Panc1 (cell line): ENCODE data around the gene PLD3. TPM values are rescaled to one million over a fixed set of nuclear protein-coding genes. Genes with fewer than 3 reads are reported as not detected.

Experiments
- ATAC-seq: fragments of 200-7000 bp; cut with Tn5 transposase; 2 replicates; pipeline ENCODE4 v1.9.1; 2020; ENCODE audit warnings: mild to moderate bottlenecking, moderate library complexity
- BruUV-seq: library from RNA; stranded (reverse); fragments of 400-500 nt; replicated peaks from 2 replicates; lab custom pipeline; 2021; lab: Mats Ljungman, UMichigan
- CTCF ChIA-PET: fragments of 300-600 bp; sonication (Branson Sonifier 250); formaldehyde crosslinking; loops from one replicate; lab custom pipeline; 2022; ENCODE audit warnings: antibody characterized with exemption; lab: Charles Lee
- POLR2A ChIA-PET: fragments of 300-600 bp; sonication (Branson Sonifier 250); formaldehyde crosslinking; loops from one replicate; lab custom pipeline; 2022; ENCODE audit warnings: antibody characterized with exemption; lab: Charles Lee
- DNase-seq: peaks from one replicate; pipeline ENCODE4 v3.0.0-alpha.2; 2010; ENCODE audit warnings: low read depth, low spot score
- H3K27ac ChIP-seq: 2 replicates; pipeline ENCODE4 v1.5.1; 2011; ENCODE audit warnings: mild to moderate bottlenecking, low read length, inconsistent platforms
- H3K27me3 ChIP-seq: fragments of 200-500 bp; sonication (Bioruptor generic); 2 replicates; pipeline ENCODE4 v1.6.0; 2014; ENCODE audit warnings: low read length, inconsistent platforms; ENCODE audit not compliant: control insufficient read depth, insufficient read depth
- H3K36me3 ChIP-seq: fragments of 200-500 bp; sonication (Bioruptor generic); 2 replicates; pipeline ENCODE4 v1.5.1; 2014; ENCODE audit warnings: inconsistent platforms, mild to moderate bottlenecking, low read length, moderate library complexity; ENCODE audit not compliant: control insufficient read depth, insufficient read depth
- H3K4me1 ChIP-seq: 2 replicates; pipeline ENCODE4 v1.5.1; 2011; ENCODE audit warnings: inconsistent platforms, mild to moderate bottlenecking, low read length, moderate library complexity; ENCODE audit not compliant: control insufficient read depth, insufficient read depth
- H3K4me3 ChIP-seq, 2 experiments: 2 replicates each; pipeline ENCODE4 v1.5.1; 2011 to 2012; ENCODE audit warnings: low read depth in 2 of 2, low read length in 2 of 2, mild to moderate bottlenecking in 2 of 2, inconsistent platforms in 1 of 2, moderate library complexity in 1 of 2
- H3K9me3 ChIP-seq: fragments of 200-500 bp; sonication (Bioruptor generic); 2 replicates; pipeline ENCODE4 v1.5.1; 2014; ENCODE audit warnings: low read depth, mild to moderate bottlenecking, inconsistent platforms, low read length, moderate library complexity; ENCODE audit not compliant: control insufficient read depth, insufficient read depth
- POLR2AphosphoS5 ChIP-seq: IDR thresholded peaks from 2 replicates; pipeline ENCODE4 v1.6.1; 2012; ENCODE audit warnings: mild to moderate bottlenecking, low read depth, low read length, moderate library complexity
- SIN3A ChIP-seq: IDR thresholded peaks from 2 replicates; pipeline ENCODE4 v1.6.1; 2012; ENCODE audit warnings: low read depth, mild to moderate bottlenecking, low read length, moderate library complexity, borderline replicate concordance; ENCODE audit not compliant: insufficient read depth
- TCF7L2 ChIP-seq: IDR thresholded peaks from 2 replicates; pipeline ENCODE4 v1.6.1; 2011; ENCODE audit warnings: mild to moderate bottlenecking, low read depth, low read length, inconsistent platforms
- in situ Hi-C: cut with HindIII; loops from 2 replicates; pipeline ENCODE4 v1.10.0; 2016; ENCODE audit warnings: low sequenced_read_pairs, low pct_unique_long_range_greater_than_20kb
- intact Hi-C: fragments of 100-400 bp; cut with micrococcal nuclease; formaldehyde crosslinking; loops from one replicate; pipeline ENCODE4 v1.10.0; 2022; ENCODE audit not compliant: unreplicated experiment
- total RNA-seq: library from RNA; stranded (reverse); gene quantifications from one replicate; pipeline ENCODE4 v1.2.1, GENCODE V29; 2021; ENCODE audit not compliant: unreplicated experiment
- TF ChIP-seq, protein P1 (sequence below): fragments of 450-650 bp; IDR thresholded peaks from 2 replicates; pipeline ENCODE4 v1.5.1; 2017; ENCODE audit warnings: mild to moderate bottlenecking
- TF ChIP-seq, protein P2 (sequence below), 2 experiments: IDR thresholded peaks; 2 replicates each; pipeline ENCODE4 v1.6.1; 2011 to 2012; ENCODE audit warnings: low read depth in 2 of 2, control low read depth in 1 of 2, low read length in 1 of 2, mild to moderate bottlenecking in 1 of 2, moderate library complexity in 1 of 2; ENCODE audit not compliant: insufficient read depth in 1 of 2

Gene PLD3
- total RNA-seq, 1 experiment from 2014 or later = 81.8 TPM

DNA sequence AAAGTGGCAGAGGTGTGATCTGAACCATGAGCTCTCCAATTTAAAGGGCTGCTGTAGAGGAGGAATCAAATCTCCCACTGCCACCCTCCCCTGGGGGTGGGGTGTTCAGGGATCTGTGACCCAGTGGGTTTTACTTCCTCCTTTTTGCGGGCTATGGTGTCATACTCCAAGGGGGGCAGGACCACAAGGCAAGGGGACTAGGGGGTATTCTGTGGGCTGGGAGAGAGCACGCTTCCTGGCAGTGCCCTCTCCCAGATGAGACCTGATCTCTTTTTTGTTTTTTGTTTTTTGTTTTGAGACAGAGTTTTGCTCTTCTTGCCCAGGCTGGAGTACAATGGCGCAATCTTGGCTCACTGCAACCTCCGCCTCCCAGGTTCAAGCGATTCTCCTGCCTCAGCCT is 10.3 kb downstream of the PLD3 start:
- H3K36me3 ChIP-seq = no peaks in the 10 kb centered on the region
- in situ Hi-C loops (no loop called here), intact Hi-C loops (no loop called here)
- no peaks in the 10 kb centered on the region for H3K9me3 ChIP-seq
- H3K4me3 ChIP-seq = no peak overlapping the region
- TF ChIP-seq TCF7L2 (no peak), POLR2AphosphoS5 (no peak), SIN3A (no peak)
- TF ChIP-seq, protein P1, sequence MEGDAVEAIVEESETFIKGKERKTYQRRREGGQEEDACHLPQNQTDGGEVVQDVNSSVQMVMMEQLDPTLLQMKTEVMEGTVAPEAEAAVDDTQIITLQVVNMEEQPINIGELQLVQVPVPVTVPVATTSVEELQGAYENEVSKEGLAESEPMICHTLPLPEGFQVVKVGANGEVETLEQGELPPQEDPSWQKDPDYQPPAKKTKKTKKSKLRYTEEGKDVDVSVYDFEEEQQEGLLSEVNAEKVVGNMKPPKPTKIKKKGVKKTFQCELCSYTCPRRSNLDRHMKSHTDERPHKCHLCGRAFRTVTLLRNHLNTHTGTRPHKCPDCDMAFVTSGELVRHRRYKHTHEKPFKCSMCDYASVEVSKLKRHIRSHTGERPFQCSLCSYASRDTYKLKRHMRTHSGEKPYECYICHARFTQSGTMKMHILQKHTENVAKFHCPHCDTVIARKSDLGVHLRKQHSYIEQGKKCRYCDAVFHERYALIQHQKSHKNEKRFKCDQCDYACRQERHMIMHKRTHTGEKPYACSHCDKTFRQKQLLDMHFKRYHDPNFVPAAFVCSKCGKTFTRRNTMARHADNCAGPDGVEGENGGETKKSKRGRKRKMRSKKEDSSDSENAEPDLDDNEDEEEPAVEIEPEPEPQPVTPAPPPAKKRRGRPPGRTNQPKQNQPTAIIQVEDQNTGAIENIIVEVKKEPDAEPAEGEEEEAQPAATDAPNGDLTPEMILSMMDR = no peak
- TF ChIP-seq, protein P2, sequence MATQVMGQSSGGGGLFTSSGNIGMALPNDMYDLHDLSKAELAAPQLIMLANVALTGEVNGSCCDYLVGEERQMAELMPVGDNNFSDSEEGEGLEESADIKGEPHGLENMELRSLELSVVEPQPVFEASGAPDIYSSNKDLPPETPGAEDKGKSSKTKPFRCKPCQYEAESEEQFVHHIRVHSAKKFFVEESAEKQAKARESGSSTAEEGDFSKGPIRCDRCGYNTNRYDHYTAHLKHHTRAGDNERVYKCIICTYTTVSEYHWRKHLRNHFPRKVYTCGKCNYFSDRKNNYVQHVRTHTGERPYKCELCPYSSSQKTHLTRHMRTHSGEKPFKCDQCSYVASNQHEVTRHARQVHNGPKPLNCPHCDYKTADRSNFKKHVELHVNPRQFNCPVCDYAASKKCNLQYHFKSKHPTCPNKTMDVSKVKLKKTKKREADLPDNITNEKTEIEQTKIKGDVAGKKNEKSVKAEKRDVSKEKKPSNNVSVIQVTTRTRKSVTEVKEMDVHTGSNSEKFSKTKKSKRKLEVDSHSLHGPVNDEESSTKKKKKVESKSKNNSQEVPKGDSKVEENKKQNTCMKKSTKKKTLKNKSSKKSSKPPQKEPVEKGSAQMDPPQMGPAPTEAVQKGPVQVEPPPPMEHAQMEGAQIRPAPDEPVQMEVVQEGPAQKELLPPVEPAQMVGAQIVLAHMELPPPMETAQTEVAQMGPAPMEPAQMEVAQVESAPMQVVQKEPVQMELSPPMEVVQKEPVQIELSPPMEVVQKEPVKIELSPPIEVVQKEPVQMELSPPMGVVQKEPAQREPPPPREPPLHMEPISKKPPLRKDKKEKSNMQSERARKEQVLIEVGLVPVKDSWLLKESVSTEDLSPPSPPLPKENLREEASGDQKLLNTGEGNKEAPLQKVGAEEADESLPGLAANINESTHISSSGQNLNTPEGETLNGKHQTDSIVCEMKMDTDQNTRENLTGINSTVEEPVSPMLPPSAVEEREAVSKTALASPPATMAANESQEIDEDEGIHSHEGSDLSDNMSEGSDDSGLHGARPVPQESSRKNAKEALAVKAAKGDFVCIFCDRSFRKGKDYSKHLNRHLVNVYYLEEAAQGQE (IDR thresholded peaks at IDR 0.05; ENCODE audit: insufficient read depth in 1 of 2, low read depth in 2 of 2, low read length in 1 of 2) = no peak
- ATAC-seq (no peak), DNase-seq (no peak)
- H3K4me1 ChIP-seq = peaks cover 4% of the 10 kb centered on the region; the same call in 1 of the 2 replicates
- POLR2A ChIA-PET = no interaction called here
- CTCF ChIA-PET = no interaction called here
- BruUV-seq = no TSS peak
- no peak overlapping the region for H3K27ac ChIP-seq
- no peaks in the 10 kb centered on the region for H3K27me3 ChIP-seq

DNA sequence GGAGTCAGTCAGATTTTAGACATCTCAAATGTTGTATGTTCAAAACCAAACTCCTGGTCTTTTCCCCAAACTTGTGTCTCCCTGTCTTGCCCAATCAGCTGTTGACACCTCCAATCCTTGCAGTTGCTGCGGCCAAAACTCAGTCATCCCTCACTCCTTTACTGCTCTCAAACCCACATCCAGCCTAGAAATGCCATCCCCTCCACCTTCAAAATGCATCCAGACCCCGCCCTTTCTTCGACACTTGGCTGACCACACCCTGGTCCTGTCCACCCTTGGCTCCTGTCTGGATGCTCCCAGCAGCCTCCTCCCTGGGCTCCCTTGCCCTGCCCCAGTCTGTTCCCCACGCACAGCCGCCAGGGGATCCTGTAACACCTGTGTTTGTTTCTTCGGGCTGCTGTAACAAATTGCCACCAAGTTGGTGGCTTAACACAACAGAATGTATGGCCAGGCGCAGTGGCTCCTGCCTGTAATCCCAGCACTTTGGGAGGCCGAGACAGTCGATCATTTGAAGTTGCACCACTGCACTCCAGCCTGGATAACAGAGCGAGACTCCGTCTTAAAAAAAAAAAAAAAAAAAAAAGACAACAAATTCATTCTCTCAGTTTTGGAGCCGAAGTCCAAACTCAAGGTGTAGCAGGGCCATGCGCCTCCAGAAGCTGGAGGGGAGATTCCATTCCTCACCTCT is 11.7 kb downstream of the PLD3 start:
- Histone ChIP-seq H3K4me3 (no peak overlapping the region), H3K4me1 (peaks cover 4% of the 10 kb centered on the region; the same call in 1 of the 2 replicates), H3K27me3 (no peaks in the 10 kb centered on the region), H3K9me3 (no peaks in the 10 kb centered on the region), H3K27ac (no peak overlapping the region), H3K36me3 (no peaks in the 10 kb centered on the region)
- DNase-seq = no peak
- ATAC-seq = no peak
- intact Hi-C loops = no loop called here
- TF ChIP-seq SIN3A (no peak), TCF7L2 (no peak), POLR2AphosphoS5 (no peak)
- TF ChIP-seq, protein P2 (IDR thresholded peaks at IDR 0.05; ENCODE audit: insufficient read depth in 1 of 2, low read depth in 2 of 2, low read length in 1 of 2) = no peak
- TF ChIP-seq, protein P1 = no peak
- BruUV-seq = no TSS peak
- in situ Hi-C loops = no loop called here
- CTCF ChIA-PET = no interaction called here
- POLR2A ChIA-PET = interaction anchor here (0.7 kb wide), 1 partner anchor 16 kb away, joined by 3 read pairs; no protein-coding TSS in a partner anchor
